ENCODE measurements around the gene UBE2V1. TPM values are rescaled to one million over a fixed set of nuclear protein-coding genes. Genes with fewer than 3 reads are reported as not detected.

UBE2V1 gene
- total RNA-seq, 3 donors from 2014 or later (not counting 1 experiment from before 2014, with no cell fraction given): 194 to 238 (median 236) TPM

DNA sequence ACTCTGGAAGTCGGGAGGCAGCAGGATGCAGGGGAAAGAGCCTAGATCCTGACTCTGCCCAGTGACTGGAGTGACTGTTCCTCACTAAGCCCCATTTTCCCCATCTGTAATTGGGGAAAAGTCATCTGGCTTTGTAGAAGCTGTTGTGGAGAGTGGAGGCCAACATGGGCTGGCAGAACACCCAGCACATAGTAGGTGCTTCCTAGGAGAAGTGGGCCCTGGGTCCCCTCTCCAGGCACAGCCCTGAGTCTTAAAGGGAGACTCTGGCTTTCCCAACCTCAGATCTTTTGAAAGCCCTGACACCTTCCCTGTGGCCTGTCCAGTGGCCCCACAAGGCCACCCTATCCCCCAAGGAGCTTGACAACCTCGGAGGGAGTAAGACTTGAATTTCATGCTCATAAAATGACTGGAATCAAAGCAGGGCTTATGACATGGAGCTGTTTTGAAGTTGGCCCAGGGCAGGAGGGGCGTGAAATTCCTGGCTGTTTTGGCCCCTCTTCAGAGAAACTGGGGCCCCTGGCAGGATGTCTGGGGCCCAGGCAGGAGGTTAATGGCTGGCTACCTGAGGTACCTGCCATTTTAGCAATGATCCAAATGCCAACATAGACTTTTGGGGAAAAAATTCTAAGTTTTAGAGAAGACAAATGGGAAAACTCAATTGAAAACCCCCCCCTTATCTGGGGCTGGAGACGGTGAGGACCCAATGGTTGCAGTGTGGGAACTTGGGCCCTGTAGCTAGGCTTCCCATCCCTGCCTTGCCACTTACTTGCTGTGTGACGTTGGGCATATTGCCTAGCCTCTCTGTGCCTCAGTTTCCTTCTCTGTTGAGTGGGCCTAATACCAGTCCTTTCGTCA lies 51.6 kb downstream of the UBE2V1 start:
- TF ChIP-seq, protein P1, sequence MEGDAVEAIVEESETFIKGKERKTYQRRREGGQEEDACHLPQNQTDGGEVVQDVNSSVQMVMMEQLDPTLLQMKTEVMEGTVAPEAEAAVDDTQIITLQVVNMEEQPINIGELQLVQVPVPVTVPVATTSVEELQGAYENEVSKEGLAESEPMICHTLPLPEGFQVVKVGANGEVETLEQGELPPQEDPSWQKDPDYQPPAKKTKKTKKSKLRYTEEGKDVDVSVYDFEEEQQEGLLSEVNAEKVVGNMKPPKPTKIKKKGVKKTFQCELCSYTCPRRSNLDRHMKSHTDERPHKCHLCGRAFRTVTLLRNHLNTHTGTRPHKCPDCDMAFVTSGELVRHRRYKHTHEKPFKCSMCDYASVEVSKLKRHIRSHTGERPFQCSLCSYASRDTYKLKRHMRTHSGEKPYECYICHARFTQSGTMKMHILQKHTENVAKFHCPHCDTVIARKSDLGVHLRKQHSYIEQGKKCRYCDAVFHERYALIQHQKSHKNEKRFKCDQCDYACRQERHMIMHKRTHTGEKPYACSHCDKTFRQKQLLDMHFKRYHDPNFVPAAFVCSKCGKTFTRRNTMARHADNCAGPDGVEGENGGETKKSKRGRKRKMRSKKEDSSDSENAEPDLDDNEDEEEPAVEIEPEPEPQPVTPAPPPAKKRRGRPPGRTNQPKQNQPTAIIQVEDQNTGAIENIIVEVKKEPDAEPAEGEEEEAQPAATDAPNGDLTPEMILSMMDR (IDR thresholded peaks at IDR 0.05): no peak

DNA sequence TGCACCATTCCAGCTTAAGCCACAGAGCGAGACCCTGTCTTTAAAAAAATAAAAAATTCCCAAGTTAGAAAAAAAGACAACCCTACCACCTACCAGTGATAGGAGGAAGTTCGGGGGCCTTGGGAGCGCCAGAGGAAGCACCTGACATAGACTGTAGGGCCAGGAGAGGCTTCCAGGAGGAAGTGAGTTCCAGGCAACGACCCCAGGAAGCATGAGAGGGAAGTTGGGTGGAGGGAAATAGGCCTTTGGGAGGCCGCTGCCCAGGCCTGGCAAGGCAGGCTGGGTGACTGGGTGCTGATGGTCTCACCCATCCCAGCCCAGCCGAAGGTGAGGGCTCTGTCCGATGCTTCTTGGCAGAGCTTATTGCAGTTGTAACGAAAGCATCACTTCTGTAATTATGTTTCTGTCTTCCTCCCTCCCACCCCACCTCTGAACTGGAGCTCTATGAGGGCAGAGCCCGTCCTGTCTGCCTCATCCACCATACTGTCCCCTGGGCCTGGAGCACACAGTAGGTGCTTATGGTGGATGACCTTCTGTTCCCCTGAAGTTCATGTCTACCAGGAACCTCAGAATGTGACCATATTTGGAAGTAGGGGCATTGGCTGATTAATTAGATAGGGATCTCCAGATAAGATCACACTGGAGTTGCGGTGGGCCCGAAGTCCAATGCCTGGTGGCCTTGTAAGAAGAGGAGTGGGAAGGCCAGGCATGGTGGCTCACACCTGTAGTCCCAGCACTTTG lies 54.1 kb downstream of the UBE2V1 start:
- Histone ChIP-seq H3K4me3 (ENCODE audit: low read length) (no peak overlapping the region), H3K27me3 (ENCODE audit: control insufficient read depth, insufficient read depth, low read length) (no peaks in the 10 kb centered on the region), H3K4me1 (ENCODE audit: control insufficient read depth, insufficient read depth, low read length) (peaks cover 7% of the 10 kb centered on the region), H3K9me3 (ENCODE audit: control insufficient read depth, insufficient read depth, low read length) (no peaks in the 10 kb centered on the region), H3K36me3 (ENCODE audit: control insufficient read depth, insufficient read depth, low read length) (no peaks in the 10 kb centered on the region), H3K27ac (ENCODE audit: low read length) (no peak overlapping the region)
- H3K9me3 Mint-ChIP-seq: no peaks in the 10 kb centered on the region
- H3K27ac Mint-ChIP-seq: no peak overlapping the region
- WGBS (ENCODE audit: insufficient coverage): 53% methylated on average over 10 of the region's 11 CpGs
- H3K36me3 Mint-ChIP-seq: no peaks in the 10 kb centered on the region
- H3K4me3 Mint-ChIP-seq: no peak overlapping the region
- no peaks in the 10 kb centered on the region for H3K4me1 Mint-ChIP-seq
- intact Hi-C loops (cut with micrococcal nuclease): no loop called here
- no peak for DNase-seq
- no peak for ATAC-seq
- TF ChIP-seq, protein P1 (IDR thresholded peaks at IDR 0.05): no peak
- H3K27me3 Mint-ChIP-seq (ENCODE audit: low read depth in 2 of 2): no peaks in the 10 kb centered on the region

More for the DNA sequence above, 51.6 kb downstream of the UBE2V1 start:
- no peaks in the 10 kb centered on the region for H3K4me1 Mint-ChIP-seq
- no peak overlapping the region for H3K27ac Mint-ChIP-seq
- H3K4me3 ChIP-seq (ENCODE audit: low read length): no peak overlapping the region
- H3K36me3 ChIP-seq (ENCODE audit: control insufficient read depth, insufficient read depth, low read length): no peaks in the 10 kb centered on the region
- peaks cover 7% of the 10 kb centered on the region for H3K4me1 ChIP-seq (ENCODE audit: control insufficient read depth, insufficient read depth, low read length)
- no peak for DNase-seq
- 88% methylated on average over 6 of the region's 6 CpGs for WGBS (ENCODE audit: insufficient coverage)
- H3K4me3 Mint-ChIP-seq: no peak overlapping the region
- intact Hi-C loops (cut with micrococcal nuclease): no loop called here
- H3K9me3 Mint-ChIP-seq: no peaks in the 10 kb centered on the region
- ATAC-seq: no peak
- H3K9me3 ChIP-seq (ENCODE audit: control insufficient read depth, insufficient read depth, low read length): no peaks in the 10 kb centered on the region
- no peak overlapping the region for H3K27ac ChIP-seq (ENCODE audit: low read length)
- H3K27me3 Mint-ChIP-seq (ENCODE audit: low read depth in 2 of 2): no peaks in the 10 kb centered on the region
- H3K36me3 Mint-ChIP-seq: no peaks in the 10 kb centered on the region
- no peaks in the 10 kb centered on the region for H3K27me3 ChIP-seq (ENCODE audit: control insufficient read depth, insufficient read depth, low read length)

DNA sequence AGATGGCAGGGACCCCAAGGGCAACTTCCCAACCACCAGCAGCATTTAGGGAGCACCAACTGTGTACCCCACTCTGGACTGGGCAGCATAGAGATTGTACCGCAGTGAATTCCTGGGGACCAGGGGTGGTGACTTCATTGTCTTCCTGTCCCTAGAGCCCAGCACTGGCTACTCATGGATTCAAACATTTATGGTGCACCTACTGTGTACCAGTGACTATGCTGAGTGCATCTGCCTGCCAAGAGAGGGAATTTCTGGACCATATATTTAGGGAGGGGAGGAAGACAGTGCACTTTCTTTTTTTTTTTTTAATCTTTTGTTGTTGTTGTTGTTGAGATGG lies 55.3 kb downstream of the UBE2V1 start:
- H3K27ac Mint-ChIP-seq: no peak overlapping the region
- H3K9me3 ChIP-seq (ENCODE audit: control insufficient read depth, insufficient read depth, low read length): no peaks in the 10 kb centered on the region
- H3K27me3 Mint-ChIP-seq (ENCODE audit: low read depth in 2 of 2): no peaks in the 10 kb centered on the region
- H3K9me3 Mint-ChIP-seq: no peaks in the 10 kb centered on the region
- H3K4me1 ChIP-seq (ENCODE audit: control insufficient read depth, insufficient read depth, low read length): peaks cover 7% of the 10 kb centered on the region
- intact Hi-C loops (cut with micrococcal nuclease): no loop called here
- no peaks in the 10 kb centered on the region for H3K27me3 ChIP-seq (ENCODE audit: control insufficient read depth, insufficient read depth, low read length)
- DNase-seq (no peak), ATAC-seq (no peak)
- H3K4me3 Mint-ChIP-seq: no peak overlapping the region
- no peak overlapping the region for H3K4me3 ChIP-seq (ENCODE audit: low read length)
- H3K4me1 Mint-ChIP-seq: no peaks in the 10 kb centered on the region
- no peaks in the 10 kb centered on the region for H3K36me3 ChIP-seq (ENCODE audit: control insufficient read depth, insufficient read depth, low read length)
- TF ChIP-seq, protein P1 (IDR thresholded peaks at IDR 0.05): no peak
- 100% methylated on average over 1 of the region's 1 CpG for WGBS (ENCODE audit: insufficient coverage)
- H3K27ac ChIP-seq (ENCODE audit: low read length): no peak overlapping the region
- H3K36me3 Mint-ChIP-seq: no peaks in the 10 kb centered on the region
